HCT116 (cell line): ENCODE data around the gene YWHAG.

Experiments used
- EGR1 ChIP-seq: IDR thresholded peaks from 2 replicates; pipeline ENCODE4 v1.6.1; 2012; ENCODE audit warnings: low read depth
- EZH2 ChIP-seq: fragments of 200-600 bp; sonication (generic); IDR thresholded peaks from 2 replicates; pipeline ENCODE4 v1.6.1; 2017; ENCODE audit warnings: antibody characterized with exemption, mixed run types
- EZH2phosphoT487 ChIP-seq: fragments of 200-600 bp; IDR thresholded peaks from 2 replicates; pipeline ENCODE4 v1.6.1; 2018; ENCODE audit warnings: antibody characterized with exemption, borderline replicate concordance
- POLR2A ChIP-seq: IDR thresholded peaks from 2 replicates; pipeline ENCODE4 v1.7.0; 2011; ENCODE audit warnings: borderline replicate concordance; ENCODE audit not compliant: insufficient read depth, insufficient read length; ENCODE audit errors: extremely low read depth
- SIN3A ChIP-seq: IDR thresholded peaks from 2 replicates; pipeline ENCODE4 v1.6.1; 2012; ENCODE audit warnings: low read depth
- SP1 ChIP-seq: IDR thresholded peaks from 2 replicates; pipeline ENCODE4 v1.6.1; 2012; ENCODE audit warnings: low read depth
- YY1 ChIP-seq: IDR thresholded peaks from 2 replicates; pipeline ENCODE4 v1.6.1; 2011; ENCODE audit warnings: low read length, low read depth, moderate library complexity, mild to moderate bottlenecking; ENCODE audit not compliant: insufficient replicate concordance; ENCODE audit errors: extremely low read depth
- ZBTB33 ChIP-seq: IDR thresholded peaks from 2 replicates; pipeline ENCODE4 v1.6.1; 2011; ENCODE audit warnings: mild to moderate bottlenecking, low read length, moderate library complexity; ENCODE audit not compliant: insufficient replicate concordance; ENCODE audit errors: extremely low read depth
- ZFX ChIP-seq: fragments of 450-650 bp; IDR thresholded peaks from 2 replicates; pipeline ENCODE4 v1.6.1; 2017
- ZNF274 ChIP-seq: fragments of 200-500 bp; sonication (Bioruptor generic); IDR thresholded peaks from 2 replicates; pipeline ENCODE4 v1.6.1; 2014; ENCODE audit warnings: mild to moderate bottlenecking, low read depth, low read length, inconsistent platforms
- TF ChIP-seq, protein P1 (sequence below), 3 experiments: fragments of 200-600 bp in 1 of 3; sonication (generic) in 1 of 3; IDR thresholded peaks in 2 of 3; conservative IDR thresholded peaks in 1 of 3; 2 replicates each; pipeline ENCODE4 v1.5.1; 2012 to 2017; ENCODE audit warnings: low read depth in 2 of 3, low read length in 2 of 3, antibody characterized with exemption in 1 of 3, borderline replicate concordance in 1 of 3, control low read depth in 1 of 3, mild to moderate bottlenecking in 1 of 3, mixed read lengths in 1 of 3, mixed run types in 1 of 3, moderate library complexity in 1 of 3; ENCODE audit not compliant: insufficient read depth in 1 of 3
- TF ChIP-seq, protein P2 (sequence below): IDR thresholded peaks from 2 replicates; pipeline ENCODE4 v1.6.1; 2012
- TF ChIP-seq, protein P3 (sequence below): IDR thresholded peaks from 2 replicates; pipeline ENCODE4 v1.6.1; 2012; ENCODE audit warnings: low read depth

DNA sequence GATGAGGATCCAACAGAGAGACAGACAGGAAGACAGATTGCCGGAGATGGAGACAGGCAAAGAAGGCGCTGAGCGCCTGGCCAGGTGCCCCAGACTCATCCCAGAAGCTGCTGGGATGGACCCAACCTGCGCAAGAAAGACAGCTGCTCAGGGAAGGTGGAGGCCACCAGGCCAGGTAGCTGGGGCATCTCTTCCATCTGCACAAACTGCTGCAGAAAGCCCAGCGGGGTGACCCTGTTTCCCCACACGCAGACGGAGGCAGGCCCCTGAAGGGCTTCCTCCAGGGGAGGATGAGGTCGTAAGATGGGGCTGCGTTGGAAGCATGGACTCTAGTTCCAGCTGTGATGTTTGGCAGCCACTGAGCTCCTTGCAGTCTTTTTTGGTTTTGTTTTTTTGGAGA lies 16.5 kb upstream of the YWHAG start:
- no peak for TF ChIP-seq POLR2A
- TF ChIP-seq, protein P1, sequence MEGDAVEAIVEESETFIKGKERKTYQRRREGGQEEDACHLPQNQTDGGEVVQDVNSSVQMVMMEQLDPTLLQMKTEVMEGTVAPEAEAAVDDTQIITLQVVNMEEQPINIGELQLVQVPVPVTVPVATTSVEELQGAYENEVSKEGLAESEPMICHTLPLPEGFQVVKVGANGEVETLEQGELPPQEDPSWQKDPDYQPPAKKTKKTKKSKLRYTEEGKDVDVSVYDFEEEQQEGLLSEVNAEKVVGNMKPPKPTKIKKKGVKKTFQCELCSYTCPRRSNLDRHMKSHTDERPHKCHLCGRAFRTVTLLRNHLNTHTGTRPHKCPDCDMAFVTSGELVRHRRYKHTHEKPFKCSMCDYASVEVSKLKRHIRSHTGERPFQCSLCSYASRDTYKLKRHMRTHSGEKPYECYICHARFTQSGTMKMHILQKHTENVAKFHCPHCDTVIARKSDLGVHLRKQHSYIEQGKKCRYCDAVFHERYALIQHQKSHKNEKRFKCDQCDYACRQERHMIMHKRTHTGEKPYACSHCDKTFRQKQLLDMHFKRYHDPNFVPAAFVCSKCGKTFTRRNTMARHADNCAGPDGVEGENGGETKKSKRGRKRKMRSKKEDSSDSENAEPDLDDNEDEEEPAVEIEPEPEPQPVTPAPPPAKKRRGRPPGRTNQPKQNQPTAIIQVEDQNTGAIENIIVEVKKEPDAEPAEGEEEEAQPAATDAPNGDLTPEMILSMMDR (IDR thresholded peaks at IDR 0.05 in 2 of 3, conservative IDR thresholded peaks at IDR 0.05 in 1 of 3; ENCODE audit: borderline replicate concordance in 1 of 3, insufficient read depth in 1 of 3, low read depth in 2 of 3, low read length in 2 of 3), result no peak
- TF ChIP-seq ZFX, result no peak
- TF ChIP-seq EZH2phosphoT487, result no peak
- TF ChIP-seq, protein P2, sequence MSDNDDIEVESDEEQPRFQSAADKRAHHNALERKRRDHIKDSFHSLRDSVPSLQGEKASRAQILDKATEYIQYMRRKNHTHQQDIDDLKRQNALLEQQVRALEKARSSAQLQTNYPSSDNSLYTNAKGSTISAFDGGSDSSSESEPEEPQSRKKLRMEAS, result no peak
- no peak for TF ChIP-seq ZNF274
- no peak for TF ChIP-seq SP1
- TF ChIP-seq YY1, result no peak
- TF ChIP-seq EZH2, result no peak
- TF ChIP-seq EGR1, result no peak
- TF ChIP-seq, protein P3, sequence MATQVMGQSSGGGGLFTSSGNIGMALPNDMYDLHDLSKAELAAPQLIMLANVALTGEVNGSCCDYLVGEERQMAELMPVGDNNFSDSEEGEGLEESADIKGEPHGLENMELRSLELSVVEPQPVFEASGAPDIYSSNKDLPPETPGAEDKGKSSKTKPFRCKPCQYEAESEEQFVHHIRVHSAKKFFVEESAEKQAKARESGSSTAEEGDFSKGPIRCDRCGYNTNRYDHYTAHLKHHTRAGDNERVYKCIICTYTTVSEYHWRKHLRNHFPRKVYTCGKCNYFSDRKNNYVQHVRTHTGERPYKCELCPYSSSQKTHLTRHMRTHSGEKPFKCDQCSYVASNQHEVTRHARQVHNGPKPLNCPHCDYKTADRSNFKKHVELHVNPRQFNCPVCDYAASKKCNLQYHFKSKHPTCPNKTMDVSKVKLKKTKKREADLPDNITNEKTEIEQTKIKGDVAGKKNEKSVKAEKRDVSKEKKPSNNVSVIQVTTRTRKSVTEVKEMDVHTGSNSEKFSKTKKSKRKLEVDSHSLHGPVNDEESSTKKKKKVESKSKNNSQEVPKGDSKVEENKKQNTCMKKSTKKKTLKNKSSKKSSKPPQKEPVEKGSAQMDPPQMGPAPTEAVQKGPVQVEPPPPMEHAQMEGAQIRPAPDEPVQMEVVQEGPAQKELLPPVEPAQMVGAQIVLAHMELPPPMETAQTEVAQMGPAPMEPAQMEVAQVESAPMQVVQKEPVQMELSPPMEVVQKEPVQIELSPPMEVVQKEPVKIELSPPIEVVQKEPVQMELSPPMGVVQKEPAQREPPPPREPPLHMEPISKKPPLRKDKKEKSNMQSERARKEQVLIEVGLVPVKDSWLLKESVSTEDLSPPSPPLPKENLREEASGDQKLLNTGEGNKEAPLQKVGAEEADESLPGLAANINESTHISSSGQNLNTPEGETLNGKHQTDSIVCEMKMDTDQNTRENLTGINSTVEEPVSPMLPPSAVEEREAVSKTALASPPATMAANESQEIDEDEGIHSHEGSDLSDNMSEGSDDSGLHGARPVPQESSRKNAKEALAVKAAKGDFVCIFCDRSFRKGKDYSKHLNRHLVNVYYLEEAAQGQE, result no peak
- no peak for TF ChIP-seq SIN3A
- TF ChIP-seq ZBTB33, result no peak
